ENCODE measurements around the gene MYL7.

Gene MYL7

GRCh38 chr7:44140341-44140740 is 791 bp downstream of the MYL7 start:
- Histone ChIP-seq H3K4me3 (ENCODE audit: low read length) (no peak overlapping the region), H3F3A (ENCODE audit: control insufficient read depth, insufficient read depth) (peaks cover 4% of the 10 kb centered on the region), H3K9me3 (ENCODE audit: control insufficient read depth, insufficient read depth, low read length) (no peaks in the 10 kb centered on the region), H3K27me3 (ENCODE audit: control insufficient read depth, low read length) (no peaks in the 10 kb centered on the region), H3K36me3 (ENCODE audit: control insufficient read depth, low read length) (no peaks in the 10 kb centered on the region), H3K9me2 (replicated peaks; ENCODE audit: control insufficient read depth, low read length) (no peaks in the 10 kb centered on the region), H3K4me2 (ENCODE audit: low read length) (no peak overlapping the region), H4K20me1 (ENCODE audit: control insufficient read depth, insufficient read depth, low read depth, low read length) (no peaks in the 10 kb centered on the region), H3K4me1 (ENCODE audit: control insufficient read depth, low read length) (no peaks in the 10 kb centered on the region), H3K79me2 (ENCODE audit: control insufficient read depth, low read length) (no peaks in the 10 kb centered on the region), H3K27ac (ENCODE audit: low read depth, low read length) (no peak overlapping the region)
- TF ChIP-seq EZH2phosphoT487 (IDR thresholded peaks at IDR 0.05; ENCODE audit: borderline replicate concordance, low read length) (no peak), CTCF (IDR thresholded peaks at IDR 0.05; ENCODE audit: low read depth, low read length, poor library complexity, severe bottlenecking) (no peak)

- Histone ChIP-seq H3K27me3 (ENCODE audit: control insufficient read depth, low read length) (no peaks in the 10 kb centered on the region), H3K9me3 (ENCODE audit: control insufficient read depth, insufficient read depth, low read length) (no peaks in the 10 kb centered on the region), H3K79me2 (ENCODE audit: control insufficient read depth, low read length) (no peaks in the 10 kb centered on the region), H3K27ac (ENCODE audit: low read depth, low read length) (no peak overlapping the region), H3K4me2 (ENCODE audit: low read length) (no peak overlapping the region), H3K4me1 (ENCODE audit: control insufficient read depth, low read length) (no peaks in the 10 kb centered on the region), H3K4me3 (ENCODE audit: low read length) (no peak overlapping the region), H3F3A (ENCODE audit: control insufficient read depth, insufficient read depth) (peaks cover 4% of the 10 kb centered on the region), H3K9me2 (replicated peaks; ENCODE audit: control insufficient read depth, low read length) (no peaks in the 10 kb centered on the region), H3K36me3 (ENCODE audit: control insufficient read depth, low read length) (no peaks in the 10 kb centered on the region), H4K20me1 (ENCODE audit: control insufficient read depth, insufficient read depth, low read depth, low read length) (no peaks in the 10 kb centered on the region)
- TF ChIP-seq CTCF (IDR thresholded peaks at IDR 0.05; ENCODE audit: low read depth, low read length, poor library complexity, severe bottlenecking): no peak
- TF ChIP-seq EZH2phosphoT487 (IDR thresholded peaks at IDR 0.05; ENCODE audit: borderline replicate concordance, low read length): no peak
Measured at GRCh38 chr7:44139311-44140010, 1.7 kb downstream of the MYL7 start.

- no peak overlapping the region for H3K4me3 ChIP-seq (ENCODE audit: low read length)
- H3K4me1 ChIP-seq (ENCODE audit: control insufficient read depth, low read length): no peaks in the 10 kb centered on the region
- H3K27me3 ChIP-seq (ENCODE audit: control insufficient read depth, low read length): no peaks in the 10 kb centered on the region
- H3K36me3 ChIP-seq (ENCODE audit: control insufficient read depth, low read length): no peaks in the 10 kb centered on the region
- H4K20me1 ChIP-seq (ENCODE audit: control insufficient read depth, insufficient read depth, low read depth, low read length): no peaks in the 10 kb centered on the region
- TF ChIP-seq CTCF (IDR thresholded peaks at IDR 0.05; ENCODE audit: low read depth, low read length, poor library complexity, severe bottlenecking) (no peak), EZH2phosphoT487 (IDR thresholded peaks at IDR 0.05; ENCODE audit: borderline replicate concordance, low read length) (no peak)
- no peaks in the 10 kb centered on the region for H3K9me2 ChIP-seq (replicated peaks; ENCODE audit: control insufficient read depth, low read length)
- H3F3A ChIP-seq (ENCODE audit: control insufficient read depth, insufficient read depth): peaks cover 4% of the 10 kb centered on the region
- no peaks in the 10 kb centered on the region for H3K9me3 ChIP-seq (ENCODE audit: control insufficient read depth, insufficient read depth, low read length)
- H3K27ac ChIP-seq (ENCODE audit: low read depth, low read length): no peak overlapping the region
- no peaks in the 10 kb centered on the region for H3K79me2 ChIP-seq (ENCODE audit: control insufficient read depth, low read length)
- no peak overlapping the region for H3K4me2 ChIP-seq (ENCODE audit: low read length)
Measured at GRCh38 chr7:44138698-44139097, 2.4 kb downstream of the MYL7 start.

Measured in DOHH2 (cell line).